Caco-2 (cell line): ENCODE measurements around the gene CFAP54. TPM values are rescaled to one million over a fixed set of nuclear protein-coding genes. Genes with fewer than 3 reads are reported as not detected.

Experiments used
- BruUV-seq: library from RNA; stranded (reverse); fragments of 400-500 nt; replicated peaks from 2 replicates; lab custom pipeline; 2021; lab: Mats Ljungman, UMichigan
- CTCF ChIA-PET: fragments of 300-600 bp; sonication (Branson Sonifier 250); formaldehyde crosslinking; loops from one replicate; lab custom pipeline; 2022; ENCODE audit warnings: antibody characterized with exemption; lab: Charles Lee
- POLR2A ChIA-PET: fragments of 300-600 bp; sonication (Branson Sonifier 250); formaldehyde crosslinking; loops from one replicate; lab custom pipeline; 2022; ENCODE audit warnings: antibody characterized with exemption; lab: Charles Lee
- DNase-seq, 2 experiments: peaks; one replicate each; pipeline versions ENCODE4 v3.0.0 to v3.0.0-alpha.2; 2020 to 2022
- H3K27me3 ChIP-seq: replicated peaks from 2 replicates; pipeline ENCODE4 v1.6.0; 2011; ENCODE audit warnings: low read length; ENCODE audit not compliant: control insufficient read depth, insufficient read depth
- H3K36me3 ChIP-seq: 2 replicates; pipeline ENCODE4 v1.5.1; 2011; ENCODE audit warnings: low read length; ENCODE audit not compliant: control insufficient read depth, insufficient read depth
- H3K4me1 ChIP-seq: fragments of 250-450 bp; sonication (Bioruptor Pico); 2 replicates; pipeline ENCODE4 v1.5.1; 2020; ENCODE audit warnings: mild to moderate bottlenecking
- H3K4me3 ChIP-seq: 2 replicates; pipeline ENCODE4 v1.5.1; 2011; ENCODE audit warnings: low read depth, mild to moderate bottlenecking, control low read depth, low read length
- H3K9me3 ChIP-seq: fragments of 250-450 bp; sonication (Bioruptor Pico); 2 replicates; pipeline ENCODE4 v1.5.1; 2020; ENCODE audit warnings: mild to moderate bottlenecking, moderate library complexity
- H3K27ac Mint-ChIP-seq: one replicate; pipeline ENCODE4 v1.8.0; 2022; ENCODE audit warnings: mixed read lengths; ENCODE audit not compliant: unreplicated experiment
- H3K27me3 Mint-ChIP-seq: one replicate; pipeline ENCODE4 v1.8.0; 2022; ENCODE audit warnings: mixed read lengths; ENCODE audit not compliant: insufficient read depth, unreplicated experiment
- H3K36me3 Mint-ChIP-seq: one replicate; pipeline ENCODE4 v1.8.0; 2022; ENCODE audit warnings: mild to moderate bottlenecking, mixed read lengths; ENCODE audit not compliant: insufficient read depth, unreplicated experiment
- H3K4me1 Mint-ChIP-seq: one replicate; pipeline ENCODE4 v1.8.0; 2022; ENCODE audit warnings: low read depth, mixed read lengths; ENCODE audit not compliant: unreplicated experiment
- H3K4me3 Mint-ChIP-seq: one replicate; pipeline ENCODE4 v1.8.0; 2022; ENCODE audit warnings: mild to moderate bottlenecking, moderate library complexity, mixed read lengths; ENCODE audit not compliant: unreplicated experiment
- H3K9me3 Mint-ChIP-seq: one replicate; pipeline ENCODE4 v1.8.0; 2022; ENCODE audit warnings: mixed read lengths; ENCODE audit not compliant: unreplicated experiment
- intact Hi-C: fragments of 100-400 bp; cut with micrococcal nuclease; formaldehyde crosslinking; loops from one replicate; pipeline ENCODE4 v1.10.0; 2022; ENCODE audit not compliant: unreplicated experiment
- total RNA-seq: library from RNA; stranded (reverse); gene quantifications from 2 replicates; pipeline ENCODE4 v1.2.3, GENCODE V29; 2022
- TF ChIP-seq, protein P1 (sequence below), 2 experiments: fragments of 200-600 bp in 1 of 2; IDR thresholded peaks; 1 replicate in 1 of 2; 2 replicates in 1 of 2; pipeline versions ENCODE4 v1.5.1 to v1.8.0; 2011 to 2022; ENCODE audit warnings: antibody characterized with exemption in 1 of 2, control low read depth in 1 of 2, inconsistent platforms in 1 of 2, low read depth in 1 of 2, low read length in 1 of 2, mild to moderate bottlenecking in 1 of 2, moderate library complexity in 1 of 2; ENCODE audit not compliant: insufficient read depth in 1 of 2, severe bottlenecking in 1 of 2, unreplicated experiment in 1 of 2

The CFAP54 gene
- total RNA-seq, 1 experiment from 2014 or later: 0.14 TPM

- no peaks in the 10 kb centered on the region for H3K27me3 ChIP-seq
- intact Hi-C loops: loop anchor here (10.0 kb wide), 2 partner anchors 834 to 1804 kb away; no protein-coding TSS in a partner anchor
- Mint-ChIP-seq H3K4me1 (no peaks in the 10 kb centered on the region), H3K27me3 (peaks cover 12% of the 10 kb centered on the region), H3K9me3 (no peaks in the 10 kb centered on the region), H3K36me3 (no peaks in the 10 kb centered on the region), H3K27ac (no peak overlapping the region), H3K4me3 (no peak overlapping the region)
- TF ChIP-seq, protein P1, sequence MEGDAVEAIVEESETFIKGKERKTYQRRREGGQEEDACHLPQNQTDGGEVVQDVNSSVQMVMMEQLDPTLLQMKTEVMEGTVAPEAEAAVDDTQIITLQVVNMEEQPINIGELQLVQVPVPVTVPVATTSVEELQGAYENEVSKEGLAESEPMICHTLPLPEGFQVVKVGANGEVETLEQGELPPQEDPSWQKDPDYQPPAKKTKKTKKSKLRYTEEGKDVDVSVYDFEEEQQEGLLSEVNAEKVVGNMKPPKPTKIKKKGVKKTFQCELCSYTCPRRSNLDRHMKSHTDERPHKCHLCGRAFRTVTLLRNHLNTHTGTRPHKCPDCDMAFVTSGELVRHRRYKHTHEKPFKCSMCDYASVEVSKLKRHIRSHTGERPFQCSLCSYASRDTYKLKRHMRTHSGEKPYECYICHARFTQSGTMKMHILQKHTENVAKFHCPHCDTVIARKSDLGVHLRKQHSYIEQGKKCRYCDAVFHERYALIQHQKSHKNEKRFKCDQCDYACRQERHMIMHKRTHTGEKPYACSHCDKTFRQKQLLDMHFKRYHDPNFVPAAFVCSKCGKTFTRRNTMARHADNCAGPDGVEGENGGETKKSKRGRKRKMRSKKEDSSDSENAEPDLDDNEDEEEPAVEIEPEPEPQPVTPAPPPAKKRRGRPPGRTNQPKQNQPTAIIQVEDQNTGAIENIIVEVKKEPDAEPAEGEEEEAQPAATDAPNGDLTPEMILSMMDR (IDR thresholded peaks at IDR 0.05; ENCODE audit: insufficient read depth in 1 of 2, low read depth in 1 of 2, low read length in 1 of 2, severe bottlenecking in 1 of 2, unreplicated experiment in 1 of 2): no peak
- H3K36me3 ChIP-seq: no peaks in the 10 kb centered on the region
- H3K4me3 ChIP-seq: no peak overlapping the region
- CTCF ChIA-PET: no interaction called here
- BruUV-seq: no TSS peak
- POLR2A ChIA-PET: no interaction called here
- H3K9me3 ChIP-seq: no peaks in the 10 kb centered on the region; the same call in 1 of the 2 replicates
- no peak for DNase-seq
- H3K4me1 ChIP-seq: no peaks in the 10 kb centered on the region
Measured at GRCh38 chr12:96571101-96571862, 81.9 kb downstream of the CFAP54 start.

- TF ChIP-seq, protein P1 (IDR thresholded peaks at IDR 0.05; ENCODE audit: insufficient read depth in 1 of 2, low read depth in 1 of 2, low read length in 1 of 2, severe bottlenecking in 1 of 2, unreplicated experiment in 1 of 2): peak; percentile 45 to 54
- no peak overlapping the region for H3K4me3 ChIP-seq
- intact Hi-C loops: loop anchor here (1.0 to 10.0 kb wide), 5 partner anchors 407 to 1819 kb away; no protein-coding TSS in a partner anchor
Measured at GRCh38 chr12:96578526-96579125, 89.2 kb downstream of the CFAP54 start.

DNA sequence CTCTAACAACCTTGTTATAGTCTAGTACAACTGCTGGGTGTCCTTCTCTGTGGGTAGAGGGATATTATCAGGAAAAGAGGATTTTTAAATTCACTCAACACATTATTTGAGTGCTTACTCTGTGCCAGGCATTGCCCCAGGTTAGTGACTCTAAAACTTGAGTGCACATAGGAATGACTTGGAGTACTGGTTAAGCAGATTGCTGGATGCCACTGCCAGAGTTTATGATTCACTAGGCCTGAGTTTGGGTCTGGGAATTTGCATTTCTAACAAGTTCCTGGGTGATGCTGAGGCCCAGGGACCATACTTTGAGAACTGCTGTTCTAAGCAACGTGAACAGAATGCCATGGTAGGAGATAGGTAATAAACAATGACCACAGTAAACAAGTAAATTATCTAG lies 96.6 kb downstream of the CFAP54 start:
- Histone ChIP-seq H3K27me3 (no peaks in the 10 kb centered on the region), H3K4me3 (no peak overlapping the region), H3K36me3 (no peaks in the 10 kb centered on the region), H3K9me3 (no peaks in the 10 kb centered on the region), H3K4me1 (no peaks in the 10 kb centered on the region)
- Mint-ChIP-seq H3K27me3 (peaks cover 22% of the 10 kb centered on the region), H3K36me3 (no peaks in the 10 kb centered on the region), H3K4me1 (no peaks in the 10 kb centered on the region), H3K9me3 (no peaks in the 10 kb centered on the region), H3K4me3 (no peak overlapping the region), H3K27ac (no peak overlapping the region)
- ChIA-PET POLR2A (no interaction called here), CTCF (no interaction called here)
- no peak for DNase-seq
- intact Hi-C loops: no loop called here
- TF ChIP-seq, protein P1 (IDR thresholded peaks at IDR 0.05; ENCODE audit: insufficient read depth in 1 of 2, low read depth in 1 of 2, low read length in 1 of 2, severe bottlenecking in 1 of 2, unreplicated experiment in 1 of 2): no peak
- no TSS peak for BruUV-seq

More at GRCh38 chr12:96578526-96579125, 89.2 kb downstream of the CFAP54 start:
- ChIA-PET CTCF (no interaction called here), POLR2A (no interaction called here)
- H3K36me3 Mint-ChIP-seq: no peaks in the 10 kb centered on the region
- Histone ChIP-seq H3K27me3 (no peaks in the 10 kb centered on the region), H3K36me3 (no peaks in the 10 kb centered on the region), H3K9me3 (no peaks in the 10 kb centered on the region; the same call in 1 of the 2 replicates), H3K4me1 (no peaks in the 10 kb centered on the region)
- no peaks in the 10 kb centered on the region for H3K4me1 Mint-ChIP-seq
- H3K4me3 Mint-ChIP-seq: no peak overlapping the region
- BruUV-seq: no TSS peak
- H3K9me3 Mint-ChIP-seq: no peaks in the 10 kb centered on the region
- H3K27ac Mint-ChIP-seq: no peak overlapping the region
- peak in 1 of 2 experiments; percentile 33 for DNase-seq
- peaks cover 3% of the 10 kb centered on the region for H3K27me3 Mint-ChIP-seq
